Measurements from ENCODE around the gene DBI. TPM values are rescaled to one million over a fixed set of nuclear protein-coding genes. Genes with fewer than 3 reads are reported as not detected.

DBI gene
- total and polyA plus RNA-seq, 2 of the 13 experiments (the other 11 are each of a cell fraction or from before 2014, with no cell fraction given) = 330 to 659 TPM

DNA sequence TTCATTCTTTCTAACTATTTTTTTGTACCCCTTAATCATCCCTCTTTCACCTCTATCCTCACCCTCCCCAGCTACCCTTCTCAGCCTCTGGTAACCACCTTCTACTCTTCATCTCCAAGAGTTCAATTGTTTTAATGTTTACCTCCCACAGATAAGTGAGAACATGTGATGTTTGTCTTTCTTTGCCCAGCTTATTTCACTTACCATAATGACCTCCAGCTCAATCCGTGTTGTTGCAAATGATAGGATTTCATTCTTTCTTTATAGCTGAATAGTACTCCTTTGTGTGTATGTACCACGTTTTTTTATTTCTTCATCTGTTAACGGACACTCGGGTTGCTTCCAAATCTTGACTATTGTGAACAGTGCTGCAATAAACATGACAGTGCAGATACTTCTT, 42.7 kb downstream of the DBI start:
- WGBS (ENCODE audit: low lambda C conversion rate) = 3% methylated on average over 4 of the region's 4 CpGs
- Histone ChIP-seq H3K79me2 (ENCODE audit: insufficient read depth, low read length) (no peaks in the 10 kb centered on the region), H3K27ac (ENCODE audit: extremely low read length, insufficient read depth, low read length) (no peak overlapping the region), H3K27me3 (ENCODE audit: control insufficient read depth in 1 of 2, insufficient read depth in 2 of 2, low read length in 2 of 2) (no peaks in the 10 kb centered on the region), H4K20me1 (ENCODE audit: insufficient read depth, low read length) (no peaks in the 10 kb centered on the region), H3K9me3 (ENCODE audit: low read length) (no peaks in the 10 kb centered on the region), H3K4me2 (ENCODE audit: low read depth, low read length) (no peak overlapping the region; the same call in 1 of the 2 replicates), H2AFZ (ENCODE audit: low read length) (no peak overlapping the region), H3K4me3 (replicated peaks in 1 of 3; ENCODE audit: insufficient read depth in 1 of 3, low read depth in 2 of 3, low read length in 3 of 3) (no peak overlapping the region), H3K4me1 (ENCODE audit: insufficient read depth, low read length) (peaks cover 24% of the 10 kb centered on the region), H3K9ac (ENCODE audit: insufficient read depth, low read depth, low read length) (no peak overlapping the region), H3K36me3 (replicated peaks in 1 of 2; ENCODE audit: control insufficient read depth in 1 of 2, insufficient read depth in 2 of 2, low read length in 2 of 2) (no peaks in the 10 kb centered on the region)
- in situ Hi-C loops (cut with HindIII; ENCODE audit: extremely low pct_ligation_motif_present, low pct_unique_long_range_greater_than_20kb) = loop anchor here (5.0 kb wide), 2 partner anchors 68 to 253 kb away; no protein-coding TSS in a partner anchor
- ChIA-PET POLR2A (interaction anchor here (1.0 to 1.5 kb wide), 3 partner anchors 16 to 55 kb away, joined by 3 to 5 read pairs (median 4); no protein-coding TSS in a partner anchor), CTCF (ENCODE audit: low intra/inter-chr PET ratio, low total read pairs) (interaction anchor here (6.1 kb wide), 1 partner anchor 66 kb away, joined by 159 read pairs; no protein-coding TSS in a partner anchor)
- ATAC-seq (no peak), DNase-seq (ENCODE audit: low spot score) (no peak), FAIRE-seq (no peak)
- BruUV-seq (replicated peaks) = no TSS peak
- intact Hi-C loops (cut with micrococcal nuclease; ENCODE audit: unreplicated experiment) = loop anchor here (1.0 kb wide), 1 partner anchor 31 kb away; no protein-coding TSS in a partner anchor
- TF ChIP-seq, protein P1, sequence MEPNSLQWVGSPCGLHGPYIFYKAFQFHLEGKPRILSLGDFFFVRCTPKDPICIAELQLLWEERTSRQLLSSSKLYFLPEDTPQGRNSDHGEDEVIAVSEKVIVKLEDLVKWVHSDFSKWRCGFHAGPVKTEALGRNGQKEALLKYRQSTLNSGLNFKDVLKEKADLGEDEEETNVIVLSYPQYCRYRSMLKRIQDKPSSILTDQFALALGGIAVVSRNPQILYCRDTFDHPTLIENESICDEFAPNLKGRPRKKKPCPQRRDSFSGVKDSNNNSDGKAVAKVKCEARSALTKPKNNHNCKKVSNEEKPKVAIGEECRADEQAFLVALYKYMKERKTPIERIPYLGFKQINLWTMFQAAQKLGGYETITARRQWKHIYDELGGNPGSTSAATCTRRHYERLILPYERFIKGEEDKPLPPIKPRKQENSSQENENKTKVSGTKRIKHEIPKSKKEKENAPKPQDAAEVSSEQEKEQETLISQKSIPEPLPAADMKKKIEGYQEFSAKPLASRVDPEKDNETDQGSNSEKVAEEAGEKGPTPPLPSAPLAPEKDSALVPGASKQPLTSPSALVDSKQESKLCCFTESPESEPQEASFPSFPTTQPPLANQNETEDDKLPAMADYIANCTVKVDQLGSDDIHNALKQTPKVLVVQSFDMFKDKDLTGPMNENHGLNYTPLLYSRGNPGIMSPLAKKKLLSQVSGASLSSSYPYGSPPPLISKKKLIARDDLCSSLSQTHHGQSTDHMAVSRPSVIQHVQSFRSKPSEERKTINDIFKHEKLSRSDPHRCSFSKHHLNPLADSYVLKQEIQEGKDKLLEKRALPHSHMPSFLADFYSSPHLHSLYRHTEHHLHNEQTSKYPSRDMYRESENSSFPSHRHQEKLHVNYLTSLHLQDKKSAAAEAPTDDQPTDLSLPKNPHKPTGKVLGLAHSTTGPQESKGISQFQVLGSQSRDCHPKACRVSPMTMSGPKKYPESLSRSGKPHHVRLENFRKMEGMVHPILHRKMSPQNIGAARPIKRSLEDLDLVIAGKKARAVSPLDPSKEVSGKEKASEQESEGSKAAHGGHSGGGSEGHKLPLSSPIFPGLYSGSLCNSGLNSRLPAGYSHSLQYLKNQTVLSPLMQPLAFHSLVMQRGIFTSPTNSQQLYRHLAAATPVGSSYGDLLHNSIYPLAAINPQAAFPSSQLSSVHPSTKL (CRISPR knock-in tag; IDR thresholded peaks at IDR 0.05) = peak; percentile 48; the same call in 1 of the 2 replicates
- TF ChIP-seq DR1 (CRISPR knock-in tag; IDR thresholded peaks at IDR 0.05) = no peak
- TF ChIP-seq SOX13 (IDR thresholded peaks at IDR 0.05) = no peak
- peak in 1 of 2 experiments; percentile 85; a peak in 2 of 4 replicates for TF ChIP-seq SOX13 (CRISPR knock-in tag; conservative IDR thresholded peaks at IDR 0.05 in 1 of 2, IDR thresholded peaks at IDR 0.05 in 1 of 2)
- TF ChIP-seq KDM5A (IDR thresholded peaks at IDR 0.05; ENCODE audit: borderline replicate concordance, low read length) = no peak
- TF ChIP-seq REL (CRISPR knock-in tag; conservative IDR thresholded peaks at IDR 0.05) = no peak
- 0 out of 2 replicates have a peak, but pooled peaks have one; percentile 35 for TF ChIP-seq NCOA2 (CRISPR knock-in tag; IDR thresholded peaks at IDR 0.05)
- no peak for TF ChIP-seq ZNF24 (IDR thresholded peaks at IDR 0.05)
- no peak for TF ChIP-seq FOXA1 (IDR thresholded peaks at IDR 0.05)
- peak; percentile 26; the same call in 1 of the 2 replicates for TF ChIP-seq FOXA1 (CRISPR knock-in tag; IDR thresholded peaks at IDR 0.05)
- peak; percentile 58 for TF ChIP-seq FOXA3 (CRISPR knock-in tag; IDR thresholded peaks at IDR 0.05)
- TF ChIP-seq AHDC1 (CRISPR knock-in tag; IDR thresholded peaks at IDR 0.05; ENCODE audit: borderline replicate concordance) = no peak
- TF ChIP-seq GATAD2A (CRISPR knock-in tag; IDR thresholded peaks at IDR 0.05) = peak; percentile 51; the same call in 1 of the 2 replicates
- no peak for TF ChIP-seq SOX6 (IDR thresholded peaks at IDR 0.05)
- 0 out of 2 replicates have a peak, but pooled peaks have one; percentile 9 for TF ChIP-seq SOX6 (CRISPR knock-in tag; IDR thresholded peaks at IDR 0.05)
- TF ChIP-seq RARA (CRISPR knock-in tag; IDR thresholded peaks at IDR 0.05) = 0 out of 2 replicates have a peak, but pooled peaks have one; percentile 15
- TF ChIP-seq HMG20A (CRISPR knock-in tag; IDR thresholded peaks at IDR 0.05; ENCODE audit: borderline replicate concordance) = peak; percentile 59; the same call in 1 of the 2 replicates
- TF ChIP-seq SOX5 (CRISPR knock-in tag; IDR thresholded peaks at IDR 0.05; ENCODE audit: borderline replicate concordance) = peak; percentile 72; the same call in 1 of the 2 replicates

Measured in HepG2 (cell line).